ENCODE data around the gene C16orf96.

DNA sequence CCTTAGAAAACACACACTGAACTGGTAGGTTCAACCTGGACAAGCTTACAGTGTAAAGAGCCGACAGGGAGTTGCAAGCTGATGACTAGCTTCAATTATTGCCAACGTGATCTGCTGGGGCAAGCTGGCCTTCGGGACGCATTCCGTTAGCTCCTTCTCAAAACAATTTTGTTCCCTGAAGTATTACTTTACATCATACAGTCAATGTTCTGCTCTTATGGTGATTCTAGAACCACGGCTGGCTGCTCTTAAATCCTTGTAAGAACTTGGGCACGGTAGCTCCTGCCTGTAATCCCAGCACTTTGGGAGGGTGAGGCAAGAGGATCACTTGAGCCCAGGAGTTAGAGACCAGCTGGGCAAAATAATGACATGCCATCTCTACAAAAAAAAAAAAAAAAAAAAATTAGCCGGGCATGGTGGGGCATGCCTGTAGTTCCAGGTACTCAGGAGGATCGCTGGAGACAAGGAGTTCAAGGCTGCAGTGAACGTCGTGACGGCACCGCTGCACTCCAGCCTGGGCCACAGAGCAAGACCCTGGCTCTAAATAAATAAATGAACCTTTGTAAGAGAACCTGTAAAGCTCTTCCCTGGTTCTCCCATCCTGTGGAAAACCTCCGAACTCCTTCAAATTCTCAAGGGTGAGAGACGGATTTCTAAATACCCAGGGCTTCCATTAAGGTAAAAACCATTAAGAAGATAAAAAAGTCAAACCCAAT, 19.6 kb upstream of the C16orf96 start:
- TF ChIP-seq, protein P1, sequence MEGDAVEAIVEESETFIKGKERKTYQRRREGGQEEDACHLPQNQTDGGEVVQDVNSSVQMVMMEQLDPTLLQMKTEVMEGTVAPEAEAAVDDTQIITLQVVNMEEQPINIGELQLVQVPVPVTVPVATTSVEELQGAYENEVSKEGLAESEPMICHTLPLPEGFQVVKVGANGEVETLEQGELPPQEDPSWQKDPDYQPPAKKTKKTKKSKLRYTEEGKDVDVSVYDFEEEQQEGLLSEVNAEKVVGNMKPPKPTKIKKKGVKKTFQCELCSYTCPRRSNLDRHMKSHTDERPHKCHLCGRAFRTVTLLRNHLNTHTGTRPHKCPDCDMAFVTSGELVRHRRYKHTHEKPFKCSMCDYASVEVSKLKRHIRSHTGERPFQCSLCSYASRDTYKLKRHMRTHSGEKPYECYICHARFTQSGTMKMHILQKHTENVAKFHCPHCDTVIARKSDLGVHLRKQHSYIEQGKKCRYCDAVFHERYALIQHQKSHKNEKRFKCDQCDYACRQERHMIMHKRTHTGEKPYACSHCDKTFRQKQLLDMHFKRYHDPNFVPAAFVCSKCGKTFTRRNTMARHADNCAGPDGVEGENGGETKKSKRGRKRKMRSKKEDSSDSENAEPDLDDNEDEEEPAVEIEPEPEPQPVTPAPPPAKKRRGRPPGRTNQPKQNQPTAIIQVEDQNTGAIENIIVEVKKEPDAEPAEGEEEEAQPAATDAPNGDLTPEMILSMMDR (conservative IDR thresholded peaks at IDR 0.05; ENCODE audit: low read depth in 2 of 2): no peak
- no peak for TF ChIP-seq EZH2 (IDR thresholded peaks at IDR 0.05; ENCODE audit: low read depth, unreplicated experiment)
- no peak for TF ChIP-seq ZNF114 (CRISPR knock-in tag; IDR thresholded peaks at IDR 0.05)
- TF ChIP-seq, protein P2, sequence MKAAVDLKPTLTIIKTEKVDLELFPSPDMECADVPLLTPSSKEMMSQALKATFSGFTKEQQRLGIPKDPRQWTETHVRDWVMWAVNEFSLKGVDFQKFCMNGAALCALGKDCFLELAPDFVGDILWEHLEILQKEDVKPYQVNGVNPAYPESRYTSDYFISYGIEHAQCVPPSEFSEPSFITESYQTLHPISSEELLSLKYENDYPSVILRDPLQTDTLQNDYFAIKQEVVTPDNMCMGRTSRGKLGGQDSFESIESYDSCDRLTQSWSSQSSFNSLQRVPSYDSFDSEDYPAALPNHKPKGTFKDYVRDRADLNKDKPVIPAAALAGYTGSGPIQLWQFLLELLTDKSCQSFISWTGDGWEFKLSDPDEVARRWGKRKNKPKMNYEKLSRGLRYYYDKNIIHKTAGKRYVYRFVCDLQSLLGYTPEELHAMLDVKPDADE (IDR thresholded peaks at IDR 0.05): no peak
- TF ChIP-seq REST (IDR thresholded peaks at IDR 0.05; ENCODE audit: unreplicated experiment): no peak

Data from GM23338 (cell line).